Brain pericyte (primary cell): ENCODE results near the gene MAP1A.

ENCODE experiments used
- DNase-seq: peaks from one replicate; pipeline ENCODE4 v3.0.0-alpha.2; 2012; ENCODE audit warnings: low read depth, low spot score

MAP1A gene

GRCh38 chr15:43511012-43511885, 6.2 kb upstream of the MAP1A start:
- no peak for DNase-seq

- DNase-seq = no peak
These were observed 3.9 kb upstream of the MAP1A start for GRCh38 chr15:43513550-43513949.

- no peak for DNase-seq
These were observed 3.0 kb upstream of the MAP1A start for GRCh38 chr15:43514241-43515057.

GRCh38 chr15:43515741-43516140, 1.7 kb upstream of the MAP1A start:
- no peak for DNase-seq

GRCh38 chr15:43516185-43516584, 1.2 kb upstream of the MAP1A start:
- DNase-seq = no peak

- no peak for DNase-seq
These were observed 531 bp upstream of the MAP1A start for GRCh38 chr15:43516801-43517353.

- no peak for DNase-seq
These were observed 871 bp downstream of the MAP1A start for GRCh38 chr15:43518197-43518761.

- DNase-seq = no peak
These were observed 1.8 kb downstream of the MAP1A start for GRCh38 chr15:43519196-43519595.

- DNase-seq = no peak
These were observed 2.7 kb downstream of the MAP1A start for GRCh38 chr15:43520138-43520537.

GRCh38 chr15:43521419-43521818, 4.0 kb downstream of the MAP1A start:
- DNase-seq = no peak

GRCh38 chr15:43522247-43522646, 4.8 kb downstream of the MAP1A start:
- DNase-seq = no peak

- no peak for DNase-seq
These were observed 6.2 kb downstream of the MAP1A start for GRCh38 chr15:43523646-43524045.

- no peak for DNase-seq
These were observed 6.9 kb downstream of the MAP1A start for GRCh38 chr15:43524254-43524845.

- DNase-seq = no peak
These were observed 7.7 kb downstream of the MAP1A start for GRCh38 chr15:43525131-43525530.

- DNase-seq = no peak
These were observed 9.0 kb downstream of the MAP1A start for GRCh38 chr15:43526261-43526930.

- DNase-seq = no peak
These were observed 9.8 kb downstream of the MAP1A start for GRCh38 chr15:43527016-43527801.

- DNase-seq = no peak
These were observed 10.6 kb downstream of the MAP1A start for GRCh38 chr15:43527802-43528541.

GRCh38 chr15:43528542-43529007, 11.2 kb downstream of the MAP1A start:
- DNase-seq = no peak

GRCh38 chr15:43529141-43529540, 11.7 kb downstream of the MAP1A start:
- DNase-seq = no peak
